ENCODE data around the gene SLC35B4.

The SLC35B4 gene

GRCh38 chr7:134284011-134284410, 32.7 kb downstream of the SLC35B4 start:
- Histone ChIP-seq H2BK5ac (ENCODE audit: low read length) (no peak overlapping the region), H2AFZ (ENCODE audit: low read length) (no peak overlapping the region), H3K27me3 (ENCODE audit: control insufficient read depth in 3 of 3, insufficient read depth in 3 of 3, low read depth in 1 of 3, low read length in 3 of 3) (no peaks in the 10 kb centered on the region), H3K14ac (ENCODE audit: low read length) (no peak overlapping the region), H3K4me3 (ENCODE audit: low read length in 2 of 2) (no peak overlapping the region), H3K27ac (replicated peaks; ENCODE audit: low read length) (no peak overlapping the region), H3K23ac (ENCODE audit: low read depth, low read length, poor library complexity) (no peak overlapping the region), H3K9me3 (replicated peaks in 1 of 2; ENCODE audit: control insufficient read depth in 2 of 2, insufficient read depth in 1 of 2, low read depth in 1 of 2, low read length in 2 of 2) (no peaks in the 10 kb centered on the region), H3K9ac (ENCODE audit: low read depth, low read length, poor library complexity) (no peak overlapping the region), H3K79me1 (ENCODE audit: low read depth, low read length) (no peaks in the 10 kb centered on the region), H2BK120ac (ENCODE audit: low read depth, low read length) (no peak overlapping the region), H2BK12ac (ENCODE audit: low read length) (no peak overlapping the region), H3K18ac (ENCODE audit: low read length) (no peak overlapping the region), H2BK15ac (ENCODE audit: low read length) (no peak overlapping the region), H3K4me1 (ENCODE audit: control insufficient read depth in 2 of 2, insufficient read depth in 1 of 2, low read depth in 1 of 2, low read length in 2 of 2) (peaks cover 0 to 2% of the 10 kb centered on the region in 2 donors), H3K4me2 (ENCODE audit: insufficient read depth, low read length, poor library complexity, severe bottlenecking) (no peak overlapping the region), H4K8ac (ENCODE audit: low read depth, low read length) (no peak overlapping the region), H4K91ac (ENCODE audit: low read depth, low read length, poor library complexity) (no peak overlapping the region), H2AK5ac (ENCODE audit: low read depth, low read length) (no peak overlapping the region), H3K4ac (ENCODE audit: low read length) (no peak overlapping the region), H3K36me3 (replicated peaks in 1 of 2; ENCODE audit: control insufficient read depth in 2 of 2, insufficient read depth in 2 of 2, low read length in 2 of 2) (no peaks in the 10 kb centered on the region)
- no peak for DNase-seq (ENCODE audit: low spot score)
- no CpG with 5 or more reads among the region's 6 CpGs for WGBS, 2 donors (ENCODE audit: extremely low coverage in 2 of 2, insufficient read length in 2 of 2, insufficient replicate concordance in 1 of 2)

- no peak overlapping the region for H2AK5ac ChIP-seq (ENCODE audit: low read depth, low read length)
- H4K8ac ChIP-seq (ENCODE audit: low read depth, low read length), result no peak overlapping the region
- no peak overlapping the region for H3K23ac ChIP-seq (ENCODE audit: low read depth, low read length, poor library complexity)
- H3K18ac ChIP-seq (ENCODE audit: low read length), result no peak overlapping the region
- H3K4me2 ChIP-seq (ENCODE audit: insufficient read depth, low read length, poor library complexity, severe bottlenecking), result no peak overlapping the region
- H3K14ac ChIP-seq (ENCODE audit: low read length), result no peak overlapping the region
- H3K4me1 ChIP-seq (ENCODE audit: control insufficient read depth in 2 of 2, insufficient read depth in 1 of 2, low read depth in 1 of 2, low read length in 2 of 2), result no peaks in the 10 kb centered on the region
- H2AFZ ChIP-seq (ENCODE audit: low read length), result no peak overlapping the region
- no peak overlapping the region for H2BK15ac ChIP-seq (ENCODE audit: low read length)
- H3K4ac ChIP-seq (ENCODE audit: low read length), result no peak overlapping the region
- no peaks in the 10 kb centered on the region for H3K9me3 ChIP-seq (replicated peaks in 1 of 2; ENCODE audit: control insufficient read depth in 2 of 2, insufficient read depth in 1 of 2, low read depth in 1 of 2, low read length in 2 of 2)
- H2BK120ac ChIP-seq (ENCODE audit: low read depth, low read length), result no peak overlapping the region
- H3K36me3 ChIP-seq (replicated peaks in 1 of 2; ENCODE audit: control insufficient read depth in 2 of 2, insufficient read depth in 2 of 2, low read length in 2 of 2), result no peaks in the 10 kb centered on the region
- H3K9ac ChIP-seq (ENCODE audit: low read depth, low read length, poor library complexity), result no peak overlapping the region
- no peak overlapping the region for H2BK5ac ChIP-seq (ENCODE audit: low read length)
- no peak overlapping the region for H2BK12ac ChIP-seq (ENCODE audit: low read length)
- H3K27ac ChIP-seq (replicated peaks; ENCODE audit: low read length), result no peak overlapping the region
- H3K79me1 ChIP-seq (ENCODE audit: low read depth, low read length), result no peaks in the 10 kb centered on the region
- H3K27me3 ChIP-seq (ENCODE audit: control insufficient read depth in 3 of 3, insufficient read depth in 3 of 3, low read depth in 1 of 3, low read length in 3 of 3), result no peaks in the 10 kb centered on the region
- WGBS, 2 donors (ENCODE audit: extremely low coverage in 2 of 2, insufficient read length in 2 of 2, insufficient replicate concordance in 1 of 2), result no CpG with 5 or more reads among the region's 2 CpGs
- DNase-seq (ENCODE audit: low spot score), result no peak
- no peak overlapping the region for H3K4me3 ChIP-seq (ENCODE audit: low read length in 2 of 2)
- no peak overlapping the region for H4K91ac ChIP-seq (ENCODE audit: low read depth, low read length, poor library complexity)
Observed at GRCh38 chr7:134280508-134280907, 36.2 kb downstream of the SLC35B4 start.

- no peaks in the 10 kb centered on the region for H3K36me3 ChIP-seq (replicated peaks in 1 of 2; ENCODE audit: control insufficient read depth in 2 of 2, insufficient read depth in 2 of 2, low read length in 2 of 2)
- no peak overlapping the region for H3K18ac ChIP-seq (ENCODE audit: low read length)
- no peak overlapping the region for H4K91ac ChIP-seq (ENCODE audit: low read depth, low read length, poor library complexity)
- H3K4me2 ChIP-seq (ENCODE audit: insufficient read depth, low read length, poor library complexity, severe bottlenecking), result no peak overlapping the region
- no peak overlapping the region for H3K14ac ChIP-seq (ENCODE audit: low read length)
- H2AK5ac ChIP-seq (ENCODE audit: low read depth, low read length), result no peak overlapping the region
- H2BK5ac ChIP-seq (ENCODE audit: low read length), result no peak overlapping the region
- H3K27ac ChIP-seq (replicated peaks; ENCODE audit: low read length), result no peak overlapping the region
- no peak overlapping the region for H4K8ac ChIP-seq (ENCODE audit: low read depth, low read length)
- no peak overlapping the region for H2AFZ ChIP-seq (ENCODE audit: low read length)
- no peak overlapping the region for H3K4me3 ChIP-seq (ENCODE audit: low read length in 2 of 2)
- H3K23ac ChIP-seq (ENCODE audit: low read depth, low read length, poor library complexity), result no peak overlapping the region
- no peaks in the 10 kb centered on the region for H3K79me1 ChIP-seq (ENCODE audit: low read depth, low read length)
- H3K9ac ChIP-seq (ENCODE audit: low read depth, low read length, poor library complexity), result no peak overlapping the region
- no peak overlapping the region for H2BK15ac ChIP-seq (ENCODE audit: low read length)
- no peak overlapping the region for H2BK120ac ChIP-seq (ENCODE audit: low read depth, low read length)
- no peak for DNase-seq (ENCODE audit: low spot score)
- H3K27me3 ChIP-seq (ENCODE audit: control insufficient read depth in 3 of 3, insufficient read depth in 3 of 3, low read depth in 1 of 3, low read length in 3 of 3), result no peaks in the 10 kb centered on the region
- H3K9me3 ChIP-seq (replicated peaks in 1 of 2; ENCODE audit: control insufficient read depth in 2 of 2, insufficient read depth in 1 of 2, low read depth in 1 of 2, low read length in 2 of 2), result no peaks in the 10 kb centered on the region
- H2BK12ac ChIP-seq (ENCODE audit: low read length), result no peak overlapping the region
- no peak overlapping the region for H3K4ac ChIP-seq (ENCODE audit: low read length)
- no peaks in the 10 kb centered on the region for H3K4me1 ChIP-seq (ENCODE audit: control insufficient read depth in 2 of 2, insufficient read depth in 1 of 2, low read depth in 1 of 2, low read length in 2 of 2)
Observed at GRCh38 chr7:134279898-134280297, 36.8 kb downstream of the SLC35B4 start.

GRCh38 chr7:134279336-134279735, 37.4 kb downstream of the SLC35B4 start:
- H2BK5ac ChIP-seq (ENCODE audit: low read length), result no peak overlapping the region
- H3K4me2 ChIP-seq (ENCODE audit: insufficient read depth, low read length, poor library complexity, severe bottlenecking), result no peak overlapping the region
- H3K4me3 ChIP-seq (ENCODE audit: low read length in 2 of 2), result no peak overlapping the region
- no peak overlapping the region for H3K14ac ChIP-seq (ENCODE audit: low read length)
- no peak overlapping the region for H2BK120ac ChIP-seq (ENCODE audit: low read depth, low read length)
- no peaks in the 10 kb centered on the region for H3K79me1 ChIP-seq (ENCODE audit: low read depth, low read length)
- H3K27me3 ChIP-seq (ENCODE audit: control insufficient read depth in 3 of 3, insufficient read depth in 3 of 3, low read depth in 1 of 3, low read length in 3 of 3), result no peaks in the 10 kb centered on the region
- H3K36me3 ChIP-seq (replicated peaks in 1 of 2; ENCODE audit: control insufficient read depth in 2 of 2, insufficient read depth in 2 of 2, low read length in 2 of 2), result no peaks in the 10 kb centered on the region
- no peaks in the 10 kb centered on the region for H3K4me1 ChIP-seq (ENCODE audit: control insufficient read depth in 2 of 2, insufficient read depth in 1 of 2, low read depth in 1 of 2, low read length in 2 of 2)
- H3K23ac ChIP-seq (ENCODE audit: low read depth, low read length, poor library complexity), result no peak overlapping the region
- no peak overlapping the region for H2AFZ ChIP-seq (ENCODE audit: low read length)
- no peak for DNase-seq (ENCODE audit: low spot score)
- no peak overlapping the region for H2BK15ac ChIP-seq (ENCODE audit: low read length)
- H3K4ac ChIP-seq (ENCODE audit: low read length), result no peak overlapping the region
- no peak overlapping the region for H3K18ac ChIP-seq (ENCODE audit: low read length)
- H3K9ac ChIP-seq (ENCODE audit: low read depth, low read length, poor library complexity), result no peak overlapping the region
- no CpG with 5 or more reads among the region's 3 CpGs for WGBS, 2 donors (ENCODE audit: extremely low coverage in 2 of 2, insufficient read length in 2 of 2, insufficient replicate concordance in 1 of 2)
- H3K9me3 ChIP-seq (replicated peaks in 1 of 2; ENCODE audit: control insufficient read depth in 2 of 2, insufficient read depth in 1 of 2, low read depth in 1 of 2, low read length in 2 of 2), result no peaks in the 10 kb centered on the region
- no peak overlapping the region for H4K8ac ChIP-seq (ENCODE audit: low read depth, low read length)
- H2BK12ac ChIP-seq (ENCODE audit: low read length), result no peak overlapping the region
- no peak overlapping the region for H3K27ac ChIP-seq (replicated peaks; ENCODE audit: low read length)
- no peak overlapping the region for H4K91ac ChIP-seq (ENCODE audit: low read depth, low read length, poor library complexity)
- H2AK5ac ChIP-seq (ENCODE audit: low read depth, low read length), result no peak overlapping the region

Data from neuronal stem cell (in vitro differentiated cells).